GM12878 (cell line): ENCODE data around the gene NUDT16L1. TPM values are rescaled to one million over a fixed set of nuclear protein-coding genes. Genes with fewer than 3 reads are reported as not detected.

Experiments
- ATAC-seq: fragments of 200-7000 bp; cut with Tn5 transposase; 3 replicates; pipeline ENCODE4 v1.9.1; 2020; ENCODE audit warnings: mild to moderate bottlenecking, moderate library complexity
- BruUV-seq: library from RNA; stranded (reverse); fragments of 400-500 nt; replicated peaks from 2 replicates; lab custom pipeline; 2021; lab: Mats Ljungman, UMichigan
- CTCF ChIA-PET: fragments of 300-600 bp; sonication (Branson Sonifier 250); formaldehyde crosslinking; extraction: SDS; loops from one replicate; lab custom pipeline; 2021; ENCODE audit warnings: inconsistent platforms; lab: Yijun Ruan, JAX
- POLR2A ChIA-PET: fragments of 350-600 bp; formaldehyde crosslinking; extraction: SDS; loops from one replicate; lab custom pipeline; 2021; ENCODE audit warnings: inconsistent platforms; lab: Charles Lee
- RAD21 ChIA-PET: fragments of 300-600 bp; sonication (Branson Sonifier 250); formaldehyde crosslinking; loops from one replicate; lab custom pipeline; 2023; ENCODE audit warnings: antibody characterized with exemption; ENCODE audit not compliant: unreplicated experiment; lab: Charles Lee
- SMC1A ChIA-PET: fragments of 300-600 bp; sonication (Branson Sonifier 250); formaldehyde crosslinking; loops from one replicate; lab custom pipeline; 2023; ENCODE audit not compliant: unreplicated experiment, uncharacterized antibody; lab: Charles Lee
- DNase-seq: peaks from one replicate; pipeline ENCODE4 v3.0.0-alpha.2; 2011; ENCODE audit warnings: low read depth, low spot score
- FAIRE-seq: peaks from 3 replicates; lab custom pipeline; 2011; peaks lifted over from hg19 to GRCh38; lab: Jason Lieb, UNC
- H2AFZ ChIP-seq: 2 replicates; pipeline ENCODE4 v1.6.0; 2011; ENCODE audit warnings: low read depth, low read length, control low read depth; ENCODE audit not compliant: control insufficient read depth
- H3K27ac ChIP-seq: 2 replicates; pipeline ENCODE4 v1.5.1; 2011; ENCODE audit warnings: control low read depth; ENCODE audit not compliant: control insufficient read depth, insufficient read depth
- H3K27me3 ChIP-seq, 2 experiments: replicated peaks in 1 of 2; 2 replicates each; pipeline versions ENCODE4 v1.6.0 to v1.6.1; 2011; ENCODE audit warnings: low read length in 1 of 2; ENCODE audit not compliant: control insufficient read depth in 2 of 2, insufficient read depth in 2 of 2
- H3K36me3 ChIP-seq, 2 experiments: 2 replicates each; pipeline ENCODE4 v1.5.1; 2011; ENCODE audit warnings: low read length in 1 of 2; ENCODE audit not compliant: control insufficient read depth in 2 of 2, insufficient read depth in 2 of 2
- H3K4me1 ChIP-seq: 2 replicates; pipeline ENCODE4 v1.6.1; 2011; ENCODE audit warnings: mild to moderate bottlenecking, low read length, moderate library complexity, mixed read lengths; ENCODE audit not compliant: control insufficient read depth, insufficient read depth
- H3K4me2 ChIP-seq: 2 replicates; pipeline ENCODE4 v1.6.0; 2011; ENCODE audit warnings: control low read depth; ENCODE audit not compliant: control insufficient read depth, insufficient read depth
- H3K4me3 ChIP-seq: fragments of 200-600 bp; sonication (generic); 2 replicates; pipeline ENCODE4 v1.5.1; 2016
- H3K79me2 ChIP-seq: 2 replicates; pipeline ENCODE4 v1.6.0; 2011; ENCODE audit warnings: low read length; ENCODE audit not compliant: control insufficient read depth, insufficient read depth
- H3K9ac ChIP-seq: 2 replicates; pipeline ENCODE4 v1.8.0; 2011; ENCODE audit warnings: low read length, control low read depth, mixed read lengths; ENCODE audit not compliant: control insufficient read depth, insufficient read depth
- H3K9me3 ChIP-seq: replicated peaks from 3 replicates; pipeline ENCODE4 v1.5.1; 2011; ENCODE audit warnings: mild to moderate bottlenecking, low read length; ENCODE audit not compliant: control insufficient read depth, insufficient read depth
- H4K20me1 ChIP-seq: 2 replicates; pipeline ENCODE4 v1.6.0; 2011; ENCODE audit not compliant: control insufficient read depth, insufficient read depth
- BCL3 ChIP-seq: IDR thresholded peaks from 2 replicates; pipeline ENCODE4 v1.6.1; 2011; ENCODE audit warnings: borderline replicate concordance, low read depth, mild to moderate bottlenecking, moderate library complexity, low read length; ENCODE audit not compliant: insufficient read depth, poor library complexity, severe bottlenecking
- GATAD2B ChIP-seq: fragments of 450-650 bp; conservative IDR thresholded peaks from 2 replicates; pipeline ENCODE4 v1.6.1; 2017; ENCODE audit warnings: low read depth, mild to moderate bottlenecking, moderate library complexity
- RUNX3 ChIP-seq: IDR thresholded peaks from 2 replicates; pipeline ENCODE4 v1.6.1; 2012; ENCODE audit warnings: low read length, inconsistent platforms
- WGBS: methylation state at CpG from one replicate; pipeline ENCODE4 v1.1.6; 2016; ENCODE audit warnings: low lambda C conversion rate; ENCODE audit not compliant: insufficient replicate concordance, insufficient coverage; ENCODE audit errors: missing lambda C conversion rate; 5-methylcytosine and 5-hydroxymethylcytosine counted together
- in situ Hi-C: fragments of 300-500 bp; cut with MboI; formaldehyde crosslinking; loops from 9 replicates; pipeline ENCODE4 v1.14.3; 2018; ENCODE audit warnings: mixed read lengths
- intact Hi-C: fragments of 100-400 bp; cut with micrococcal nuclease; formaldehyde crosslinking; loops from one replicate; pipeline ENCODE4 v1.14.2; 2022; ENCODE audit not compliant: unreplicated experiment
- polyA plus RNA-seq, 11 experiments: library from polyadenylated mRNA; depleted of rRNA in 4 of 11; unstranded in 6 of 11; stranded (reverse) in 5 of 11; fragments of >200 nt; fragmentation: Nextera tagmentation in 4 of 11; fragmentation: Illumina TruSeq in 1 of 11; extraction: Ambion mirVana in 4 of 11; extraction: Trizol in 1 of 11; gene quantifications; 1 replicate in 1 of 11; 2 replicates in 10 of 11; pipeline versions ENCODE4 v1.2.1 to v1.2.3, GENCODE V29; 2011 to 2016; ENCODE audit warnings: inconsistent platforms in 2 of 11, missing spikeins in 2 of 11, low read depth in 1 of 11
- total RNA-seq, 4 experiments: library from RNA; depleted of rRNA in 3 of 4; stranded (reverse); fragments of >200 nt in 3 of 4; fragmentation: Illumina TruSeq in 1 of 4; extraction: Trizol in 1 of 4; gene quantifications; 2 replicates each; pipeline versions ENCODE4 v1.2.1 to v1.2.3, GENCODE V29; 2013 to 2021
- TF ChIP-seq, protein P1 (sequence below): fragments of 450-650 bp; conservative IDR thresholded peaks from 2 replicates; pipeline ENCODE4 v1.6.1; 2017; ENCODE audit warnings: mild to moderate bottlenecking, moderate library complexity

The NUDT16L1 gene
- total and polyA plus RNA-seq, 10 of the 15 experiments (the other 5 are each of a cell fraction or from before 2014, with no cell fraction given), result 1.4 to 77.7 (median 28.9) TPM

GRCh38 chr16:4692460-4693295, 684 bp upstream of the NUDT16L1 start:
- intact Hi-C loops, result loop anchor here (5.0 kb wide), 1 partner anchor 265 kb away; the partner anchor contains the start of gene SEC14L5
- in situ Hi-C loops, result no loop called here
- Histone ChIP-seq H3K27me3 (no peaks in the 10 kb centered on the region), H3K4me2 (peak overlapping the region; percentile 99), H3K4me1 (peaks cover 12% of the 10 kb centered on the region), H3K79me2 (peaks cover 11% of the 10 kb centered on the region), H3K27ac (peak overlapping the region; percentile 13; the same call in 1 of the 2 replicates), H3K9ac (peak overlapping the region; percentile 61), H3K36me3 (peaks cover 2 to 19% of the 10 kb centered on the region in 2 experiments; a peak in 3 of 4 replicates), H3K4me3 (peak overlapping the region; percentile 71), H3K9me3 (no peaks in the 10 kb centered on the region), H2AFZ (peak overlapping the region; percentile 77), H4K20me1 (no peaks in the 10 kb centered on the region)
- FAIRE-seq (no peak), ATAC-seq (peak; percentile 28), DNase-seq (no peak)
- 0 out of 2 replicates have a peak, but pooled peaks have one; percentile 22 for TF ChIP-seq GATAD2B
- no peak for TF ChIP-seq RUNX3
- TF ChIP-seq, protein P1, sequence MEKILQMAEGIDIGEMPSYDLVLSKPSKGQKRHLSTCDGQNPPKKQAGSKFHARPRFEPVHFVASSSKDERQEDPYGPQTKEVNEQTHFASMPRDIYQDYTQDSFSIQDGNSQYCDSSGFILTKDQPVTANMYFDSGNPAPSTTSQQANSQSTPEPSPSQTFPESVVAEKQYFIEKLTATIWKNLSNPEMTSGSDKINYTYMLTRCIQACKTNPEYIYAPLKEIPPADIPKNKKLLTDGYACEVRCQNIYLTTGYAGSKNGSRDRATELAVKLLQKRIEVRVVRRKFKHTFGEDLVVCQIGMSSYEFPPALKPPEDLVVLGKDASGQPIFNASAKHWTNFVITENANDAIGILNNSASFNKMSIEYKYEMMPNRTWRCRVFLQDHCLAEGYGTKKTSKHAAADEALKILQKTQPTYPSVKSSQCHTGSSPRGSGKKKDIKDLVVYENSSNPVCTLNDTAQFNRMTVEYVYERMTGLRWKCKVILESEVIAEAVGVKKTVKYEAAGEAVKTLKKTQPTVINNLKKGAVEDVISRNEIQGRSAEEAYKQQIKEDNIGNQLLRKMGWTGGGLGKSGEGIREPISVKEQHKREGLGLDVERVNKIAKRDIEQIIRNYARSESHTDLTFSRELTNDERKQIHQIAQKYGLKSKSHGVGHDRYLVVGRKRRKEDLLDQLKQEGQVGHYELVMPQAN, result peak; percentile 40
- TF ChIP-seq BCL3, result peak; percentile 21
- ChIA-PET POLR2A (interaction anchor here (0.5 to 1.3 kb wide), 3 partner anchors 42 to 216 kb away, joined by 4 to 6 read pairs (median 4); partner anchors contain the start of genes ANKS3 and DNAAF8), RAD21 (interaction anchor here (0.6 to 1.9 kb wide), 3 partner anchors 42 to 156 kb away, joined by 3 to 7 read pairs (median 4); partner anchors contain the start of genes ANKS3 and DNAAF8), SMC1A (no interaction called here), CTCF (interaction anchor here (0.5 kb wide), 1 partner anchor 102 kb away, joined by 4 read pairs; no protein-coding TSS in a partner anchor)
- TSS peak; percentile 70 for BruUV-seq
- 23% methylated on average over 31 of the region's 31 CpGs for WGBS
